Inferior parietal cortex (tissue), 1 donor: Measurements from ENCODE around the gene MZF1.
"Not testable (repeated sequence)": the region's sequence is repeated elsewhere in the genome, so short reads cannot be mapped to it uniquely, and the experiment has no call there.

Source experiments
- DNase-seq: peaks from one replicate; pipeline ENCODE4 v3.0.0-alpha.2; 2016; ENCODE audit errors: extremely low spot score

MZF1 gene

GRCh38 chr19:58542641-58543372 is 30.3 kb downstream of the MZF1 start:
- DNase-seq, result not testable (repeated sequence)

- not testable (repeated sequence) for DNase-seq
These were observed 34.0 kb downstream of the MZF1 start for GRCh38 chr19:58539169-58539559.

- no peak for DNase-seq
These were observed 34.6 kb downstream of the MZF1 start for GRCh38 chr19:58538257-58539168.

- DNase-seq, result no peak
These were observed 36.0 kb downstream of the MZF1 start for GRCh38 chr19:58536852-58537798.

- no peak for DNase-seq
These were observed 37.3 kb downstream of the MZF1 start for GRCh38 chr19:58535857-58536256.

- DNase-seq, result no peak
These were observed 41.9 kb downstream of the MZF1 start for GRCh38 chr19:58531034-58531840.

GRCh38 chr19:58529405-58529804 is 43.7 kb downstream of the MZF1 start:
- no peak for DNase-seq

- no peak for DNase-seq
These were observed 50.4 kb downstream of the MZF1 start for GRCh38 chr19:58522709-58523108.

GRCh38 chr19:58521651-58522050 is 51.5 kb downstream of the MZF1 start:
- no peak for DNase-seq

GRCh38 chr19:58520257-58520599 is 52.9 kb downstream of the MZF1 start:
- DNase-seq, result no peak

- peak; percentile 94 for DNase-seq
These were observed 53.5 kb downstream of the MZF1 start, which contains the start of gene ZBTB45 for GRCh38 chr19:58519355-58520256. Gene ZBTB45 (minus strand): TSS chr19:58519810. CDS start chr19:58517673, 2,137 bp downstream.

GRCh38 chr19:58519087-58519354 is 54.1 kb downstream of the MZF1 start:
- DNase-seq, result peak; percentile 45

GRCh38 chr19:58518256-58519086 is 54.7 kb downstream of the MZF1 start:
- DNase-seq, result no peak

- DNase-seq, result no peak
These were observed 55.9 kb downstream of the MZF1 start for GRCh38 chr19:58516964-58517833.

GRCh38 chr19:58516246-58516836 is 56.8 kb downstream of the MZF1 start:
- no peak for DNase-seq

- DNase-seq, result no peak
These were observed 57.9 kb downstream of the MZF1 start for GRCh38 chr19:58515259-58515658.

- DNase-seq, result no peak
These were observed 58.5 kb downstream of the MZF1 start for GRCh38 chr19:58514564-58515022.
